8988T (cell line): ENCODE measurements around the gene DNALI1.
A peak's percentile ranks its signal among the peaks of the same experiment; 100 is the strongest.
"Not testable (repeated sequence)": the region's sequence is repeated elsewhere in the genome, so short reads cannot be mapped to it uniquely, and the experiment has no call there.

Experiments
- DNase-seq: peaks from one replicate; pipeline ENCODE4 v3.0.0; 2011

The DNALI1 gene

DNA sequence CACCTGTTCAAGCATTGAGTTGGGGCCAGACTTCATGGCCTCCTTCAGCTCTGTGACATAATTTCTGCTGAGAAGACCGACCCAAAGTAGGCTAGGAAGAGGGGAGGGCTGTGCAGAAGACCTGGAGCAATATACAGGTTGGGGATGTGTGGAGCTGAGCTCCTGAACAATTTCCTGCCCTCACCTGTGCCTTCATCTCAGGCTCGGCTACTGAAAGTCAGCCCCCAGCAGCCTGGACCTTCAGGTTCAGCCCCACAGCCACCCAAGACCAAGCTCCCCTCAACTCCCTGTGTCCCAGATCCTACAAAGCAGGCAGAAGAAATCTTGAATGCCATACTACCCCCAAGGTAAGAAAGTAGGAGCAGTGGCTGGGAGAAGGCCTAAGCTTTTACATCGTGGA lies 662 bp downstream of the DNALI1 start:
- DNase-seq, result no peak

DNA sequence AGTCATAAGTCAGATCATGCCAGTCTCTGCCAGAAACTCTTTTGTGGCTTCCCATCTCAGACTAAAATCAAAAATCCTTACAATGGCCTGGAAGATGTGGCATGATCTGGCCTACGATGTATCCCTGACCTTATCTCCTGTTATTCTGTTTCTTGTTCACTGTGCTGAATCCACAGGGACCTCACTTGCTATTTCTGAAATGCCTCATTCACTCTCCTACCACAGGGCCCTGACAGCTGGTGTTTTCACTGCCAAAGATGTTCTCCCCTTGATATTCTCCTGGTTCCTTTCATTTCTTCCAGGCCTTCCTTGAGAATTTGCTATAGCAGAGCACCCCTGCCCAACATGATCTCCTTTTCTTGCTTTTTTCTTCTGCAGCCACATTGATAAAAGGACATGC lies 1.7 kb downstream of the DNALI1 start:
- no peak for DNase-seq

DNA sequence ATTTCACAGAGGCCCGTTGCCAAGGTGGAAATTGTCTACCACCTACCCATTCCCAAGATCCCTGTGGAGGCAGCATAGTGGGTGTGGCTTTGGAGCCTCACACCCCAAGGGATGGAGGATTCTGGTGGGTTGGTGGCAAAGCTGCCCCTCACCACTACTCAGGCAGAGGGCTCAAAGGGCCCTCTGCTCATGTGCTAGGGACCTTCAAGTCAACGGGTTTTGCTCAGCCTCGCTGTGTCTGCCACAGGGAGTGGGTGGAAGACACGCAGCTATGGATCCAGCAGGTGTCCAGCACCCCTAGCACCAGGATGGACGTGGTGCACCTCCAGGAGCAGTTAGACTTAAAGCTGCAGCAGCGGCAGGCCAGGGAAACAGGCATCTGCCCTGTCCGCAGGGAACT lies 2.3 kb downstream of the DNALI1 start:
- DNase-seq, result no peak

DNA sequence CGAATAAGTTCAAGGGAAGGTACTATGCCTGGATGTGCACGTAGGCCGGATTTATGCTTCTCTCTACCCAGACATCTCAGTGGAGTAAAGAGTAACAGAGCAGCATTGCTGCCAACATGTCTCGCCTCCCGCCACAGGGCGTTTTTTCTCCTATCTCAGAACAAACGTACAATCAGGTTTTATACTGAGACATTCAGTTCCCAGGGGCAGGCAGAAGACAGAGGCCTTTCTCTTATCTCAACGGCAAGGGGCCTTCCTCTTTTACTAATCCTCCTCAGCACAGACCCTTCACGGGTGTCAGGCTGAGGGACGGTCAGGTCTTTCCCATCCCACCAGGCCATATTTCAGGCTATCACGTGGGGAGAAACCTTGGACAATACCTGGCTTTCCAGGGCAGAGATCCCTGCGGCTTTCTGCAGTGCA lies 3.2 kb downstream of the DNALI1 start:
- DNase-seq, result not testable (repeated sequence)

DNA sequence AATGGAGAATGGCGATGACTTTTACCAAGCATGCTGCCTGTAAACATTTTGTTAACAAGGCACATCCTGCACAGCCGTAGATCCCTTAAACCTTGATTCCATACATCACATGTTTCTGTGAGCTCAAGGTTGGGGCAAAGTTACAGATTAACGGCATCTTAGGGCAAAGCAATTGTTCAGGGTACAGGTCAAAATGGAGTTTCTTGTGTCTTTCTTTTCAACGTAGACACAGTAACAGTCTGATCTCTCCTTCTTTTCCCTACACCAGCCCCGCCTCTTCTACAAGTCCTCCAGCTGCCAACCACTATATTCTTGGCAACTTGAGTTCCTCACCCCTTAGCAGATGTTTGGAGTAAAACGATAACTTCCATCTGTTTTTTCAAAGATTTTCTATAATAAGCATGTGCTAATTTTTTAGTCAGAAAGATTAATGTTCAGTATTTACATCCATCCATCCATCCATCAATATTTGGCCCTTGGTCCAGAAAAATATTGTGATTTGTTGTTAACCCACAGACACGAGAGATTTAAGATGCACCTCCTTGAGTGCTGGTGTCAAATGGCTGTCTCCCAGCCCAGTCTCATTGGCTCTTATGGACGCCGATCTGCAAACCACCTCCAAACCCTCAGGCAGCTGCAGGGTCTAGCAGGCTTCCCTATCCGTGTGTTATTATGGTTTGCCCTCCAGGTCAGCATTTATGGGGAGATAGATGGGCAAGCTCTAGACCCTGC lies 3.8 kb downstream of the DNALI1 start:
- no peak for DNase-seq

DNA sequence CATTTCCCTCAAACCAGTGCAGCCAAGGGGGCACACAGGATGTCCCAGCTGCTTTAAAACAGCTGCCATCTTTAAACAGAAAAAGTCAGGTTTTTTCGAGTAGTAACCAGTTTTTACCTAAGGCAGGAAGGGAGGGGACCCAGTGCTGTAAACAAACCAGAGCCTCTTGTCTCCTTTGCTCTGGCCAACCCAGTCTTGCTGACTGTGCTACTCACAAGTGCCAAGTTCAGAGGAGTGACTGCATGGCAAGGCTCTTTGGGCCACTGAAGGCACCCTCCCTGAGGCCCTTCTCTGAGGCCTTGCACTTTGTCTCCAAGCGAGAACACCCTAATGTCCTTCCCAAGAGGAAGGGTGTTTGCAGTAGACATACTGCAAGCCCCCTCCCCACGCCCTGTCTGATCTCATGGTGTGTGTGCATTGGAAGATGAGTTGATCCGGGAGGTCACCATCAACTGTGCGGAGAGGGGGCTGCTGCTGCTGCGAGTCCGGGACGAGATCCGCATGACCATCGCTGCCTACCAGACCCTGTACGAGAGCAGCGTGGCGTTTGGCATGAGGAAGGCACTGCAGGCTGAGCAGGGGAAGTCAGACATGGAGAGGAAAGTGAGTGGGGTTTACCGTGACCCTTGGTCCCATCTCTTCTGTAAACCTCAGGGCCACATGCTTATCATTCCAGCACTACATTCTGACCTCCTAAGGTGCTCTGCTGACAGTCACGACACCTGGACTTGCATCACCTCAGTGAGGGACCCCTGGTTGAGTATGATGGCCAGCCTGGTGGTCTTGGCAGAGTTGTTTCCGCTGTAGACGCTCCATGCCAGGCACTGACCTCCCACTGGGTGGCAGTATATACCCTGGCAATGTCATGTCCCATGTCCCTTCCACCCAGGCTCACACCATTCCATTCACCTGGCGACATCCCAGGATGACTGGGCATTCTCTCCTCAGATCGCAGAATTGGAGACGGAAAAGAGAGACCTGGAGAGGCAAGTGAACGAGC lies 4.7 kb downstream of the DNALI1 start:
- peak; percentile 47 for DNase-seq

DNA sequence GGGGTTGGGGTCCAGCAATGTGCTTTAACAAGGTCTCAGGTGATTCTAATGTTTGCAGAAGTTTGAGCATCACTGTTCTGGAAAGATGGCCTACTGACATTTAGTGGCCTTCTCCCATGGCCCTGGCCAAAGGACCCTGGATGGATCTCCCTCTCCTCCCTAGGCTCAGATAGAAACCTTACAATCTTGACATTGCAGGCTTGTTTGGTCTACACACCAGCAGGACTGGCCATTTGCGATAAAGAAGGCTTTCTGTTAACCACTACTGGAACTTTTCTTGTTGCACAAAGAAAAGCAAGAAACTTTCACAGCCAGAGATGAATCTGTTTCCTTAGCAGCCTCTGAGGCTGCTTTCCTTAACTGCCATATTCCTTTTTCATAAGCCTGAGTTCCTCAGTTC lies 6.2 kb downstream of the DNALI1 start:
- no peak for DNase-seq

DNA sequence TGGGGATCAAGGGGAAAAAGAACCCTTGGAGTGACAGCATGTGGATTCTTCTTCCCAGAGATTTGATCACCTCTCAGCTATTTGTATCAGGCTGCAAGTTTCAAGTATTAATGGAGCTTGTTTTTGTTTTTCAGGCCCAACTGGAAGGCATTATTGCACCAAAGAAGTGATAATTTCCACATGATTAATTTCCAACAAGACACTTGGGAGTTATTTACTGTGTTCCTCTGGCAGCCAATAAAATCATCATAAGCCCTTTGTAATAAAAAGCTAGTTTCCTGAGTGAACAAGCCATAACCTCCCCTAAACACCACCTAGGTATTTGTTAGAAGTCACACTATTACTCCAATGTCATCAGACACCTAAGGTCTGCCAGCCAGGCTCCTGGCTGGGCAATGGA lies 8.2 kb downstream of the DNALI1 start:
- DNase-seq, result no peak

DNA sequence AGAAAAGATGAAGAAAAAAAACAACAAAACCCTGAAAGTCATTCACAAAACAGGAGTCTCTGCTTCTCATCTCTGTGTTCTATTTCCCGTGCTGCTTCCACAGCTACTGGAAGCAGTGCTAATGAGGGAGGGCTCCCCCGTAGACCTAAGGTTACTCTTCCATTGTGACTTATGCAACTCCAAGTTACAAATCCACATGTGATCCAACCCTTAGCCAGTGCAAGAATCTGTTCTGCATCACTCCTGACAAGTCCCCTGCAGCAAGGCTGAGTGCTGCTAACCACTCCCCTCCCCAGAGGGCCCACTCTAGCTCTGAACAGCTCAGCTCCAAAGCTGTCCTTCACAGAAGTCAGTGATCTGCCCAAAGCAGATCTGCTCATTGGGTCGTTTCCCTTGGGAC lies 10.3 kb downstream of the DNALI1 start:
- no peak for DNase-seq

DNA sequence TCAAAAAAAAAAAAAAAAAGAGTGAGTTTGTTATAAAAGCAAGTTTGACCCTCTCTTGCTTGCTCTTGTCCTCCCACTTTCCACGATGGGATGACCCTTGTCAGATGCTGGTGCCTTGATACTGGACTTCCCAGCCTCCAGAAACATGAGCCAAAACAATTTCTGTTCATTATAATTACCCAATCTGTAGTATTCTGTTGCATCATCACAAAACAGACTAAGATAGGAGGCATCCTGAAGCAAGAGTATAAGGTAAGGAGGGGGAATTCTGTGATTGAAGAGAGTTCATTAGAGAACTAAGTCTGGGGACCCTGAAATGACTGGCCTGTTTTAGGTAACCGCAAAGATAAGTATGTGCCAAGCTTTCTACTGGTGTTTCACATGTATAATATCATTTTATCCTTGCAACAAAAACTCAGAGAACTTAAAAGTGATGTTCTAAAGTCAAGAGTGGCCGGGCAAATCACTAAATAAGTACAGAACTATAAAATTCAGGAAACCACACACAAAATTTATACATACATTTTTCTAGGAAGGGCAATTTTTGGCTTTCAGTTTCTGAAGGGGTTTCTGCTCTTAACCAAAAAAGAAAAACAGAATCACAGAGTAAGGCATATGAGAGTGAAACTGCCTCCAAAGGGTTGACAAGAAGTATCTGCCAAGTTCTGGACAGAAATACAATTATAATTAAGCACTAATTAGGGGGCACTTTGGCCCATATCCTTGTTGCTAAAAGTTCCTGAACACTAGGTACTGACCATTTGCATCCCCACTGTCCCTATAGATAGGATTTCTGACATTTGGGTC lies 14.0 kb downstream of the DNALI1 start:
- DNase-seq, result no peak

DNA sequence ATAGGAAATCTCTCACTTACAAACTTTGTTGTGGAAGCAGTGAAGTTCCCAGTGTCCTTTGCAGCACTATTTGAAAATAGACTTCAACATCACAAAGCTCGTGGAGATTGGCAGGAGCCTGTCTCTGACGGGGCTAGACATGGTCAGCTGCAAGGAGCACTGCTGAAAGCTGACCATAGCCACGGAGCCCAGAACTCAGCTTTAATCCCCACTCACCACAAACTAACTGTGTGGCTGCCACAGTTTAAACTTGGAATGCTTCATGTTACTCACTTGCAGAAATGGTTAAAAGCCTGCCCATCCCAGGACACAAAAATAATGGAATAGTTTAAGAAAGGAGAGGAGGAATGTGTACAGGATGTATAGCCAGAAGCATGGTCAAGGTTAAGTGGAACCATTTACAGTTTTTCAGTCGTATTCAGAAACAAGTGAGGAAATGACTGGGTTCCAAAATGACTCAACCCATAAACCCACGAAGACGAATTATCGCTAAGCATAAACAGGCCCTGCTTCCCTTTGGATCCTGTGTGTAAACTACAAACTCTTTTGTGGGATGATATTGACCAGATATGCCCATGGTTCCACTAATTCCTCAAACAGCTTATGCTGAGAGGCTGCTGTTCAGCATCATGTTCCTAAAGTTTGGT lies 18.2 kb downstream of the DNALI1 start:
- DNase-seq, result no peak

DNA sequence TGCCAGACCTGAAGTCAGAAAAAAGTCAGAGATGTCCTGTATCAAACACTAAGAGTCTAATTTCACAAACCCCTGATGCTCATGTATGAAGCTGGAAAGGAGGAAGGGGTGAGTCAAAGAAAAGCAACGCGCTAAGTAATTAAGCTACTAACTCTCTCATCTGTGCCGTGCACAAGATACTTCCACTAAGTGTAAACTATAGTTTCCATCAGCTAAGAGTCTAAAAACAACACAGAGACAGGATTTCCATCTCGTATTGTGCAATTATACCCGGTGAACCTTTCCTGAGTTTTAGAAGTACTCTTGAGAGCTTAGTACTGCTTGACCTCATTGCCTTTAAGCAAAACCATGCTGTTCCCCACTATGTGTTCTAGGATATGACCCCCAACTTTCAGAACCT lies 19.0 kb downstream of the DNALI1 start:
- DNase-seq, result no peak

DNA sequence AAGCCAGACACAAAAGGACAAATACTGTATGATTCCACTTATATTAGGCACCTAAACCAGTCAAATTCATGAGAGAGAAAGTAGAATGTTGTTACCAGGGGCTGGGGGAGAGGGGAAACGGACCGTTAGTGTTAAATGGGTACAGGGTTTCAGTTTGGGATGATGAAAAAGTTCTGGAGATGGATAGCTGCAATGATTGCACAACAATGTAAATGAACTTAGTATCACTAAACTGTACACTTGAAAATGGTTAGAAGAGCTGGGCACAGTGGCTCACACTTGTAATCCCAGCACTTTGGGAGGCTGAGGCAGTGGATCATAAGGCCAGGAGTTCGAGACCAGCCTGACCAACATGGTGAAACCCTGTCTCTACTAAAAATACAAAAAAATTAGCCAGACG lies 27.8 kb downstream of the DNALI1 start:
- not testable (repeated sequence) for DNase-seq

DNA sequence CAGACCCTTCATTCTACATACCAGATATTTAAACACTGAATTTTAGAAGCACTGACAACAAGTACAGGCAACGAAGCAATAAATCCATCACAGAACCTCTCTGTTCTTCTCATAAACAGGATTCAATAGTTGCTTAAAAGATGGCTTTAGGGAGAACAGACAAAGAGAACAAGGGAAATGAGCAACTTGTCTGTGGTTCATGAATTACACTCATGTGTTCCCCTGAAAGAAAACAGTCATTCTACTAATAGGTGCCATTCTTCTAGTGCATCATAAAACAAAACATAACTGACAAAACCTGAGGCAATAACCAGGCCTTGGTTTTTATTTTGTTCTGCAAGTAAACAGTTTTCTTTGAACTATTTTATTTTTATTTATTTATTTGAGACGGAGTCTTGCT lies 32.2 kb downstream of the DNALI1 start:
- no peak for DNase-seq

DNA sequence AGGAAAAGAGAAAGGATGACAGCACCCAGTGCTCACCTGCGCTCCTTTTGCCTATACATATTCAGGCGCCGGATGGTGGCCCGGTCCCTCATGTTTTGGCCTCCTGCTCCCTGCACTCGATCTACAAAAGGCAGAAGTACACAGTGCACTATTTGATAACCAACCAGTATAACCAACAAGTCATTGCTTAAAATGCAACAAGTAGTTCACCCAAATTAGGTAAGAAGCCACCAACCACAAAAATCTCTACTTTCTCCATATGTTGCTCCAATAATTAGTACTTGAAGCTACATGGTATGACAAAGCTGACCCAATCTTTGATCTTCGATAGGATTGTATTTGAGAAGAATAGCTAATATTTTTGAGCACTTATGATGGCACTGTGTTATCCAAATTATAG lies 37.0 kb downstream of the DNALI1 start:
- DNase-seq, result no peak

DNA sequence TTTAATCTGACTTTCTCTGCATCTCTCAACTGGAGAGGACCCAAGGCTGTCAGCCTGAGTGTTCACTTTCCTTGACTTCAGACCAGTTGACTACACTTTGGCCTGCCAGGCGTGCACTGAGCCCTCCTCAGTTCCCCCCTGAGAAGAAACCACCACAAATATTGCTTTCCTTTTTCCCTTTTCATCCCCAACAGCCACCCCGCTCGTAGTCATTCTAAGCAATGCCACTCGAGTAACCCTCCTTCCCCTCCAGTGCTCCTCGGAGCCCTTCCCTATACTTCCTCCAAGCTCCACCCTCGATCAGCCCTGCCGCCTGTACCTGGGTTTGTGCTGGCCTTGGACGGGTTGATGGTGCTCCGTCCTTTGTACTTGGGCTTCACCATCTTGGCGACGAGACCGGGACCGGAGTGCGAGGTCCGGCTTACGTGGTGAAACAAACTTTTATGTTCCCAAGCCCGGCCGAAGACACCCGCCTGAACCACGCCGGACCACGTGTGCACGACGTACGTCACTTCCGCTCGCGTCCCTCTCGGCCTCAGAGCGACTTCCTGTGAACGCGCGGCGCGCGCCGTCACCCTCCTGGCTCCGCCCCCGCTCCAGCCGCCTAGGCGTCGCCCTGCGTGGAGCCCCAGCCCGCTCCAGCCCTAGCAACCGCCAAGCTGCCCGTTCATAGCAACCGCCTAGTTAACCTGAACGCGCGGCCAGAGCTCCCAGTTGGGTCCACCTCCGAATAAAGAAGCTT lies 38.9 kb downstream of the DNALI1 start, which contains the start of gene GNL2:
Gene GNL2 (minus strand): TSS at position 498 of the 742 bp plus-strand sequence. CDS start 115 bp downstream, at position 383.
- DNase-seq, result peak; percentile 79

DNA sequence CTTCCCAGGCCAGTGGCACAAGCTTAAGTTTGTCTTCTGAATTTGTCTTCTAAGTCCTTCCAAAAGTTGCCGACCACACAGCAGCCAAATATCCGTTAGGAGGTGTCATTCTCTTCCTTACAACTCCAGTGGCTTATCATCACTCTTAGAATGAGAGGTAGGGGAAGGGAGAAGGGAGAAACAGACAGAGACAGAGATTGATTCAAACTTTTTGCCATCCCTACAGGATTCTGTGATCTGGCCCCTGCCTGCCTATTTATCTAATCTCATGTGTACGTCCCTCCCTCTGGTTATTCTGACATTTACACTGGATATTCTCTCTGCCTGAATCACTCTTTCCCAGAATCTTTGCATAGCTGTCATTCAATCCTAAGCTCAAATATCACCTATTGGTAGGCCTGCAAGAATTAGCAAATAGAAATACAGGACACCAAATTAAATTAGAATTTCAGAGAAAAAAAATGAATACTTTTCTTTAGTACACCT lies 39.5 kb downstream of the DNALI1 start:
- DNase-seq, result no peak

DNA sequence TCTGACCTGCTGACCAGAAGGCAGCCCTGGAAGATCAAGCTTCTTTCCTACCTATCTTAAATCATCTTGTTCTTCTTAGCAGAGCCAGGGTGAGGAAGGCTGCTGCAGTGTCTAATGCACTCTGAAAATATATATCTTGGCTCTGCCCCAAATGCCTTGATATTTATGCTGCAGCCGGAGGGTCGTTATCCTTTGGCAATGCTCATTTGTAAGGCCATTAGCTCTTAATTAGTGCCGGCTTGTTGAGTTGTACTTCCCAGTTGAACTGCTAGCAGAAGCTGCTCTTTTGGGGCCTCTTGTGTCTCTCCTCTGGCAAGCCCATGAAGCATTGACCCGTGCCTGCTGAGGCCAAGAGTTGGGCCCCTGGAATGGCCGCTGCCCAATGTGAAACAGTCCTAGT lies 43.2 kb downstream of the DNALI1 start:
- DNase-seq, result no peak

DNA sequence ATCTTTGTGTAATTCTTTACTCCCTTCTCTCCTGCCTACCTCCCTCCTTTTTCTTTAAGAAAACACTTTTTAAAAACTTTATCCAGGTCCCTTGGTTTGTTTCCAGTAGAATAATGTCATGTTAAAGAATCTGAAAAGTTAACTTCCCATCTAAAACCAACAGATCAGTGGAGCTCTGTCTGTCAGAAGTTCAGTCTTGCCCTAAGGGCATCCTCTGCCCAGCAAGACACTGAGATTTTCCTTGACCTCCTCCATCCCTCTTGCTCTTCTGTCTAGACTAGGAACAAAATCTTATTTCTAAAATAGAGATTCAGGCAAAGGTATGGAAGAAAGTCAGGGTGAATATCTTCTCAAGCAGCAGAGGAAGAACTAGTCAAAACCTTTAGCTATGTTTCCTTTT lies 44.7 kb downstream of the DNALI1 start:
- no peak for DNase-seq

DNA sequence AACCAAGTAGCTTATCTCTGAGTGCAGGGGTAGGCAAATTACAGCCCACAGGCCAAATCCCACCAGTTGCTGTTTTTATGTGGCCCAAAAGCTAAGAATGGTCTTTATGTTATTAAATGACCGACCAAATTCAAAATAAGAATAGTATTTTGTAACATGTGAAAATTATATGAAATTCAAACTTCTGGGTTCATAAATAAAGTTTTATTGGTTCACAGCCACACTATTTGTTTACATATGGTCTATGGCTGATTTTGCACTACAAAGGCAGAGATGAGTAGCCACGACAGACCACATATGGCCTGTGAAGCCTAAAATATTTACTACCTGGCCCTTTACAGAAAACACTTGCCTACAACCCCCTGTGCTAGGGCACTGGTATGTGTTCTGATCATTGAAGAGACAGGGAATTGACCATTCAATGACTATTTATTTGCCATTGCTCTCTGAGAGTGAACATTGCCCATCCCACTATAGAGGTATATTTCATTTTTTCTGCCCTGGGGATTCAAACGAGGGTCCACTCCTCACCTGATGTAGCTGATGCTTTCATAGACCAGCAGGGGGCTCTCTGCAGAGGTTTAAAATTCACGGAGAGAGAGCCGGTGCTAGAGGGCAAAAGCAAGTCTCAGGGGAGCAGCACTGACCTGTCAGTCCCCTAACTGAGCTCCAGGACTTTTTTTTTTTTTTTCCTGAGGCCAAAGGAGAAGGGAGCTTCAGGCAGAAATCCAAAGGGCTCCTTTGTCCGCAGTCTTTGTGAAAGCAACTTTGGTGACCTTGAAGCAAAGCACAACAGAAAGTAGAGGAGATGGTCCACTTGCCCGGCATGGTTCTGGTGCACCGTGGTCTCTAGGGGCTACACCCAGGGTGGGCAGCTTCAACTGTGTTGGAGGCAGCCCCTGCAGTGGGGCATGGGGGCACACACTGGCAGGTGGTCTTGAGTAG lies 46.3 kb downstream of the DNALI1 start:
- DNase-seq, result peak; percentile 39
